H1 (cell line): ENCODE measurements around the gene LBX2. TPM values are rescaled to one million over a fixed set of nuclear protein-coding genes. Genes with fewer than 3 reads are reported as not detected.

ENCODE experiments used
- CREB1 ChIP-seq: IDR thresholded peaks from 2 replicates; pipeline ENCODE4 v1.6.1; 2012; ENCODE audit warnings: inconsistent platforms
- EP300 ChIP-seq, 2 experiments: IDR thresholded peaks; 1 replicate in 1 of 2; 2 replicates in 1 of 2; pipeline ENCODE4 v1.6.1; 2011 to 2012; ENCODE audit warnings: low read depth in 2 of 2, low read length in 2 of 2, mild to moderate bottlenecking in 2 of 2, borderline replicate concordance in 1 of 2, inconsistent platforms in 1 of 2, moderate library complexity in 1 of 2
- FOSL1 ChIP-seq: IDR thresholded peaks from 2 replicates; pipeline ENCODE4 v1.6.1; 2011; ENCODE audit warnings: mild to moderate bottlenecking, low read depth, low read length, moderate library complexity; ENCODE audit not compliant: insufficient read depth
- GABPA ChIP-seq: IDR thresholded peaks from 2 replicates; pipeline ENCODE4 v1.6.1; 2011; ENCODE audit warnings: mild to moderate bottlenecking, low read length, moderate library complexity, borderline replicate concordance; ENCODE audit not compliant: insufficient read depth
- GTF2F1 ChIP-seq: IDR thresholded peaks from 2 replicates; pipeline ENCODE4 v1.6.1; 2012; ENCODE audit warnings: low read depth, low read length, improper control_type of control experiment, borderline replicate concordance
- HDAC2 ChIP-seq, 2 experiments: fragments of 300-600 bp in 1 of 2; sonication (generic) in 1 of 2; IDR thresholded peaks; 2 replicates each; pipeline ENCODE4 v1.6.1; 2011 to 2012; ENCODE audit warnings: low read depth in 2 of 2, low read length in 2 of 2, mild to moderate bottlenecking in 2 of 2, moderate library complexity in 2 of 2, borderline replicate concordance in 1 of 2, inconsistent platforms in 1 of 2
- KDM5A ChIP-seq: fragments of 200-600 bp; IDR thresholded peaks from 2 replicates; pipeline ENCODE4 v1.7.1; 2012; ENCODE audit warnings: mild to moderate bottlenecking, low read length, inconsistent platforms, mixed read lengths
- MAFK ChIP-seq: IDR thresholded peaks from 2 replicates; pipeline ENCODE4 v1.6.1; 2012; ENCODE audit warnings: low read depth, mild to moderate bottlenecking, improper control_type of control experiment, low read length
- NANOG ChIP-seq: IDR thresholded peaks from 2 replicates; pipeline ENCODE4 v1.6.1; 2011; ENCODE audit warnings: low read length, low read depth, mild to moderate bottlenecking, inconsistent platforms; ENCODE audit not compliant: insufficient read depth, poor library complexity, severe bottlenecking
- PHF8 ChIP-seq: fragments of 200-600 bp; sonication (generic); conservative IDR thresholded peaks from 2 replicates; pipeline ENCODE4 v1.7.1; 2012; ENCODE audit warnings: low read depth, mild to moderate bottlenecking, inconsistent platforms, low read length, moderate library complexity
- POLR2AphosphoS5 ChIP-seq: IDR thresholded peaks from 2 replicates; pipeline ENCODE4 v1.6.1; 2011; ENCODE audit warnings: low read depth, low read length
- RBBP5 ChIP-seq: IDR thresholded peaks from 2 replicates; pipeline ENCODE4 v1.7.1; 2012; ENCODE audit warnings: low read depth, mild to moderate bottlenecking, inconsistent platforms, low read length, moderate library complexity, borderline replicate concordance
- SAP30 ChIP-seq: fragments of 300-600 bp; sonication (generic); IDR thresholded peaks from 2 replicates; pipeline ENCODE4 v1.7.1; 2012; ENCODE audit warnings: low read length, moderate library complexity, mild to moderate bottlenecking, inconsistent platforms; ENCODE audit not compliant: insufficient read depth, insufficient replicate concordance
- SIX5 ChIP-seq: IDR thresholded peaks from 2 replicates; pipeline ENCODE4 v1.6.1; 2011; ENCODE audit warnings: mild to moderate bottlenecking, low read depth, low read length
- TCF12 ChIP-seq: IDR thresholded peaks from 2 replicates; pipeline ENCODE4 v1.6.1; 2011; ENCODE audit warnings: low read depth, mild to moderate bottlenecking, low read length
- polyA plus RNA-seq, 7 experiments: library from polyadenylated mRNA; depleted of rRNA in 3 of 7; stranded (reverse) in 5 of 7; unstranded in 2 of 7; fragments of >200 nt in 5 of 7; fragments of 200-250 nt in 2 of 7; gene quantifications; 1 replicate in 5 of 7; 2 replicates in 1 of 7; 4 replicates in 1 of 7; pipeline versions ENCODE4 v1.2.1 to v1.2.3, GENCODE V29; 2011 to 2013; ENCODE audit warnings: missing spikeins in 2 of 7, mixed read lengths in 2 of 7
- total RNA-seq: library from RNA; stranded (reverse); fragmentation: NEBNext Ultra II Directional; extraction: Animal tissue kit (Norgen Biotek cat#: 25700); gene quantifications from 2 replicates; pipeline ENCODE4 v1.2.1, GENCODE V29; 2021
- TF ChIP-seq, protein P1 (sequence below): IDR thresholded peaks from 2 replicates; pipeline ENCODE4 v1.6.1; 2012; ENCODE audit warnings: inconsistent platforms
- TF ChIP-seq, protein P2 (sequence below): IDR thresholded peaks from 2 replicates; pipeline ENCODE4 v1.6.1; 2011; ENCODE audit warnings: low read depth, mild to moderate bottlenecking, low read length; ENCODE audit not compliant: insufficient read depth
- TF ChIP-seq, protein P3 (sequence below), 3 experiments: IDR thresholded peaks; 1 replicate in 2 of 3; 2 replicates in 1 of 3; pipeline versions ENCODE4 v1.5.1 to v1.6.1; 2011; ENCODE audit warnings: low read length in 3 of 3, mild to moderate bottlenecking in 3 of 3, inconsistent platforms in 2 of 3, low read depth in 1 of 3, moderate library complexity in 1 of 3; ENCODE audit not compliant: insufficient read depth in 1 of 3; ENCODE audit errors: control extremely low read depth in 1 of 3

LBX2 gene
- total and polyA plus RNA-seq, 2 of the 8 experiments (the other 6 are each of a cell fraction or from before 2014, with no cell fraction given) = 0.27 TPM; not detected in 1

DNA sequence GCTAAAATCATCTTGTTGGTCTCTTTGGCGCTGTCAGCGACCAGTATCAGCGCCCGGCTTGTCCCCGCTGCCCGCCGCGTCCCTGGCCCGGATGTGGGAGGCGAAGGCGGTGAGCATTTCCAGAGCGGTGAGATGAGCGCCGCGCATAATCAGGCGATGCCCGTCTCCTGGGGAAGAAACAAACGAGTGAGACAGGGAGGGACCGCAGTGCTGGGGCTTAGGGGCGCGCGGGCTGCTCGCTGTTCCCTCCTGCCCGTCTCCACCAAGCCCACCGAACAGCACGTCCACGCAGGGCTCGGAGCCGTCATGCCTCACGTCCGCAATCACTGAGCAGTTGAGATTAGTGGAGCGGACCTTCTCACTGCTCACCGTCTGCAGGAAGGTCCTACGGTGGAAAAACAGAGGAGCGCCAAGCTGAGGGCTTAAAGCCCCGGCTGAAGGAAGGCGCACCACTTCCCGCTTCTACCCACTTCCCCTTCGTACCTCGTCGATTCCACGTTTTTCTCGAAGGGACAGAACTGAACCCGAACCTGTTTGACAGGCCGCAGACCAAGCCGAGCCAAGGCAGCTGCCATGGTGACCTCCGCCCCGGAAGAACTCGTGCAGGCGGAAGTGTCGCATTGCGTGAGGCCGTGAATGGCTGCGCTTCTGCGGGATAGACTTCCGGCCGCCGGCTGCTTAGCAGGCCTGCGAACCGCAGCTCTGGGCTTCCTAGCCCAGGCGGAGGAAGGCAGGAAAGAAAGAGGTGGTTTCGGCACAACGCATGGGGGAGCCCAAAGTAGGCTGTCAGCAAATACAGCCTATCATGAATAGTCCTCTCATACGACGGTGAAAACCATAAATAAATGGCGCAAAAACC is 27.1 kb downstream of the LBX2 start, which contains the start of gene MRPL53 (continued):
- peak; percentile 79 for TF ChIP-seq KDM5A
- TF ChIP-seq, protein P1, sequence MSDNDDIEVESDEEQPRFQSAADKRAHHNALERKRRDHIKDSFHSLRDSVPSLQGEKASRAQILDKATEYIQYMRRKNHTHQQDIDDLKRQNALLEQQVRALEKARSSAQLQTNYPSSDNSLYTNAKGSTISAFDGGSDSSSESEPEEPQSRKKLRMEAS = peak; percentile 75
- TF ChIP-seq, protein P2, sequence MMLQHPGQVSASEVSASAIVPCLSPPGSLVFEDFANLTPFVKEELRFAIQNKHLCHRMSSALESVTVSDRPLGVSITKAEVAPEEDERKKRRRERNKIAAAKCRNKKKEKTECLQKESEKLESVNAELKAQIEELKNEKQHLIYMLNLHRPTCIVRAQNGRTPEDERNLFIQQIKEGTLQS = no peak
- TF ChIP-seq, protein P3, sequence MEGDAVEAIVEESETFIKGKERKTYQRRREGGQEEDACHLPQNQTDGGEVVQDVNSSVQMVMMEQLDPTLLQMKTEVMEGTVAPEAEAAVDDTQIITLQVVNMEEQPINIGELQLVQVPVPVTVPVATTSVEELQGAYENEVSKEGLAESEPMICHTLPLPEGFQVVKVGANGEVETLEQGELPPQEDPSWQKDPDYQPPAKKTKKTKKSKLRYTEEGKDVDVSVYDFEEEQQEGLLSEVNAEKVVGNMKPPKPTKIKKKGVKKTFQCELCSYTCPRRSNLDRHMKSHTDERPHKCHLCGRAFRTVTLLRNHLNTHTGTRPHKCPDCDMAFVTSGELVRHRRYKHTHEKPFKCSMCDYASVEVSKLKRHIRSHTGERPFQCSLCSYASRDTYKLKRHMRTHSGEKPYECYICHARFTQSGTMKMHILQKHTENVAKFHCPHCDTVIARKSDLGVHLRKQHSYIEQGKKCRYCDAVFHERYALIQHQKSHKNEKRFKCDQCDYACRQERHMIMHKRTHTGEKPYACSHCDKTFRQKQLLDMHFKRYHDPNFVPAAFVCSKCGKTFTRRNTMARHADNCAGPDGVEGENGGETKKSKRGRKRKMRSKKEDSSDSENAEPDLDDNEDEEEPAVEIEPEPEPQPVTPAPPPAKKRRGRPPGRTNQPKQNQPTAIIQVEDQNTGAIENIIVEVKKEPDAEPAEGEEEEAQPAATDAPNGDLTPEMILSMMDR (IDR thresholded peaks at IDR 0.05; ENCODE audit: control extremely low read depth in 1 of 3, insufficient read depth in 1 of 3, low read depth in 1 of 3, low read length in 3 of 3) = no peak
- TF ChIP-seq FOSL1 = no peak
- no peak for TF ChIP-seq NANOG
- TF ChIP-seq SIX5 = no peak
- peak; percentile 97 for TF ChIP-seq SAP30
- no peak for TF ChIP-seq MAFK
- TF ChIP-seq PHF8 = 0 out of 2 replicates have a peak, but pooled peaks have one; percentile 64
- 0 out of 3 replicates have a peak, but pooled peaks of 1 of the 2 experiments have one; percentile 46 for TF ChIP-seq EP300 (IDR thresholded peaks at IDR 0.05; ENCODE audit: borderline replicate concordance in 1 of 2, low read depth in 2 of 2, low read length in 2 of 2)
- TF ChIP-seq POLR2AphosphoS5 = peak; percentile 94
- TF ChIP-seq HDAC2 (IDR thresholded peaks at IDR 0.05; ENCODE audit: borderline replicate concordance in 1 of 2, low read depth in 2 of 2, low read length in 2 of 2) = peak in 1 of 2 experiments; percentile 94; a peak in 2 of 4 replicates
- peak; percentile 99 for TF ChIP-seq GABPA
- 0 out of 2 replicates have a peak, but pooled peaks have one; percentile 11 for TF ChIP-seq TCF12
- peak; percentile 72; the same call in 1 of the 2 replicates for TF ChIP-seq GTF2F1
- peak; percentile 78 for TF ChIP-seq CREB1
- TF ChIP-seq RBBP5 = peak; percentile 57; the same call in 1 of the 2 replicates
